ENCODE measurements around the gene TC2N. TPM values are rescaled to one million over a fixed set of nuclear protein-coding genes. Genes with fewer than 3 reads are reported as not detected.

Gene TC2N
- total and polyA plus RNA-seq, 2 donors (not counting 3 experiments of a cell fraction or from before 2014, with no cell fraction given), result 0.40 TPM; not detected in 1

- Histone ChIP-seq H3K27me3 (ENCODE audit: control insufficient read depth in 2 of 2, insufficient read depth in 2 of 2, low read length in 2 of 2) (peaks cover 0 to 5% of the 10 kb centered on the region in 2 experiments), H3K79me2 (ENCODE audit: control insufficient read depth, insufficient read depth, low read length) (no peaks in the 10 kb centered on the region), H3K9ac (replicated peaks; ENCODE audit: extremely low read depth, insufficient read depth, low read length) (no peak overlapping the region), H4K20me1 (replicated peaks; ENCODE audit: control insufficient read depth, extremely low read depth, insufficient read depth, low read length) (no peaks in the 10 kb centered on the region), H3K4me2 (ENCODE audit: insufficient read depth, low read length) (no peak overlapping the region), H3K9me1 (replicated peaks; ENCODE audit: control insufficient read depth, extremely low read depth, insufficient read depth, low read length) (no peaks in the 10 kb centered on the region), H3K27ac (ENCODE audit: insufficient read depth, low read depth, low read length) (no peak overlapping the region), H3K36me3 (ENCODE audit: control insufficient read depth in 2 of 2, extremely low read depth in 1 of 2, insufficient read depth in 2 of 2, low read length in 2 of 2) (no peaks in the 10 kb centered on the region), H2AFZ (ENCODE audit: low read depth, low read length) (no peak overlapping the region), H3K4me3 (replicated peaks in 1 of 3; ENCODE audit: insufficient read depth in 1 of 3, low read depth in 1 of 3, low read length in 3 of 3) (no peak overlapping the region), H3K9me3 (replicated peaks; ENCODE audit: control insufficient read depth, insufficient read depth, low read length) (no peaks in the 10 kb centered on the region), H3K4me1 (ENCODE audit: control insufficient read depth, extremely low read depth, insufficient read depth, low read length) (no peaks in the 10 kb centered on the region)
- TF ChIP-seq MAX (IDR thresholded peaks at IDR 0.05; ENCODE audit: insufficient read depth, insufficient read length) (no peak), FOS (IDR thresholded peaks at IDR 0.05; ENCODE audit: borderline replicate concordance, insufficient read depth, low read length) (no peak), CTCF (IDR thresholded peaks at IDR 0.05; ENCODE audit: extremely low read depth in 1 of 2, insufficient read depth in 1 of 2, low read depth in 1 of 2, low read length in 2 of 2) (no peak), POLR2AphosphoS5 (IDR thresholded peaks at IDR 0.05; ENCODE audit: insufficient read depth, low read depth, low read length) (no peak), GATA2 (IDR thresholded peaks at IDR 0.05; ENCODE audit: insufficient read depth, insufficient read length, low read depth, low read length) (no peak), JUN (IDR thresholded peaks at IDR 0.05; ENCODE audit: borderline replicate concordance, insufficient read depth, insufficient read length, low read depth) (no peak), POLR2A (IDR thresholded peaks at IDR 0.05; ENCODE audit: low read depth, low read length) (no peak), EZH2 (IDR thresholded peaks at IDR 0.05; ENCODE audit: borderline replicate concordance, low read depth, low read length, severe bottlenecking) (no peak), MYC (IDR thresholded peaks at IDR 0.05; ENCODE audit: low read depth, low read length) (no peak)
- POLR2A ChIA-PET, result no interaction called here
- dilution Hi-C loops (cut with MboI; ENCODE audit: extremely low pct_ligation_motif_present, low sequenced_read_pairs), result no loop called here
- intact Hi-C loops (cut with micrococcal nuclease), result no loop called here
- DNase-seq (ENCODE audit: low read depth, low spot score) (no peak), FAIRE-seq (no peak)
- BruUV-seq (replicated peaks), result no TSS peak
- CTCF ChIA-PET, result no interaction called here
These were observed 32.5 kb upstream of the TC2N start for GRCh38 chr14:91899806-91900205.

All from endothelial cell of umbilical vein (primary cell).